ENCODE measurements around the gene PAK2. TPM values are rescaled to one million over a fixed set of nuclear protein-coding genes. Genes with fewer than 3 reads are reported as not detected.
"Not testable (repeated sequence)": the region's sequence is repeated elsewhere in the genome, so short reads cannot be mapped to it uniquely, and the experiment has no call there.

PAK2 gene
- total RNA-seq, 2 donors from 2014 or later = 27.5 to 28.3 TPM

GRCh38 chr3:196837819-196838420, 98.3 kb downstream of the PAK2 start:
- DNase-seq = peak; percentile 69 to 83 (median 76)
- Histone ChIP-seq H3K27ac (no peak overlapping the region), H3K36me3 (replicated peaks in 1 of 2; ENCODE audit: insufficient read depth in 1 of 2, low read depth in 2 of 2) (no peaks in the 10 kb centered on the region), H3K4me3 (no peak overlapping the region), H3K9me3 (no peaks in the 10 kb centered on the region), H3K4me1 (no peaks in the 10 kb centered on the region), H3K27me3 (no peaks in the 10 kb centered on the region)
- 34 to 48% methylated on average over 3 of the region's 3 CpGs for WGBS, 2 donors
- intact Hi-C loops (cut with DNase I) = no loop called here
- TF ChIP-seq CTCF (IDR thresholded peaks at IDR 0.05) = peak; percentile 52 to 77 (median 72)
- no peak for TF ChIP-seq POLR2A (IDR thresholded peaks at IDR 0.05)
- ATAC-seq = peak; percentile 88

- 68 to 82% methylated on average over 6 of the region's 6 CpGs for WGBS, 2 donors
- DNase-seq; H3K27ac ChIP-seq; H3K4me3 ChIP-seq; H3K36me3 ChIP-seq (replicated peaks in 1 of 2; ENCODE audit: insufficient read depth in 1 of 2, low read depth in 2 of 2); H3K9me3 ChIP-seq; ATAC-seq; intact Hi-C loops (cut with DNase I); H3K4me1 ChIP-seq; H3K27me3 ChIP-seq: not testable (repeated sequence)
Measured at GRCh38 chr3:196839351-196839750, 99.7 kb downstream of the PAK2 start.

GRCh38 chr3:196842567-196843434, 103.1 kb downstream of the PAK2 start:
- ATAC-seq (no peak), DNase-seq (no peak)
- intact Hi-C loops (cut with DNase I) = no loop called here
- H3K36me3 ChIP-seq (replicated peaks in 1 of 2; ENCODE audit: insufficient read depth in 1 of 2, low read depth in 2 of 2) = no peaks in the 10 kb centered on the region
- no peaks in the 10 kb centered on the region for H3K9me3 ChIP-seq
- no peak overlapping the region for H3K4me3 ChIP-seq
- no peaks in the 10 kb centered on the region for H3K4me1 ChIP-seq
- 65 to 68% methylated on average over 16 to 17 of the region's 17 CpGs for WGBS, 2 donors
- H3K27me3 ChIP-seq = no peaks in the 10 kb centered on the region
- no peak for TF ChIP-seq POLR2A (IDR thresholded peaks at IDR 0.05)
- no peak for TF ChIP-seq CTCF (IDR thresholded peaks at IDR 0.05)
- H3K27ac ChIP-seq = no peak overlapping the region

- H3K27ac ChIP-seq = no peak overlapping the region
- no peak for TF ChIP-seq POLR2A (IDR thresholded peaks at IDR 0.05)
- no peak for TF ChIP-seq CTCF (IDR thresholded peaks at IDR 0.05)
- intact Hi-C loops (cut with DNase I) = no loop called here
- no peaks in the 10 kb centered on the region for H3K27me3 ChIP-seq
- no peaks in the 10 kb centered on the region for H3K9me3 ChIP-seq
- H3K4me1 ChIP-seq = no peaks in the 10 kb centered on the region
- H3K36me3 ChIP-seq (replicated peaks in 1 of 2; ENCODE audit: insufficient read depth in 1 of 2, low read depth in 2 of 2) = no peaks in the 10 kb centered on the region
- DNase-seq (no peak), ATAC-seq (no peak)
- no peak overlapping the region for H3K4me3 ChIP-seq
- 62 to 63% methylated on average over 6 to 9 of the region's 9 CpGs for WGBS, 2 donors
Measured at GRCh38 chr3:196843435-196844110, 103.9 kb downstream of the PAK2 start.

GRCh38 chr3:196844235-196845219, 104.9 kb downstream of the PAK2 start:
- H3K27me3 ChIP-seq; ATAC-seq; H3K4me1 ChIP-seq; intact Hi-C loops (cut with DNase I); H3K9me3 ChIP-seq; H3K36me3 ChIP-seq (replicated peaks in 1 of 2; ENCODE audit: insufficient read depth in 1 of 2, low read depth in 2 of 2); H3K27ac ChIP-seq; H3K4me3 ChIP-seq; DNase-seq: not testable (repeated sequence)
- WGBS, 2 donors = 79 to 84% methylated on average over 16 to 20 of the region's 22 CpGs

GRCh38 chr3:196848375-196848774, 108.7 kb downstream of the PAK2 start:
- H3K9me3 ChIP-seq; H3K4me3 ChIP-seq; H3K27me3 ChIP-seq; DNase-seq; H3K4me1 ChIP-seq; ATAC-seq; intact Hi-C loops (cut with DNase I); H3K36me3 ChIP-seq (replicated peaks in 1 of 2; ENCODE audit: insufficient read depth in 1 of 2, low read depth in 2 of 2); H3K27ac ChIP-seq: not testable (repeated sequence)
- WGBS, 2 donors = 68 to 76% methylated on average over 4 of the region's 4 CpGs

Measured in body of pancreas (tissue), 4 donors.